HepG2 (cell line): ENCODE results near the gene COPS6. TPM values are rescaled to one million over a fixed set of nuclear protein-coding genes. Genes with fewer than 3 reads are reported as not detected.

Experiments
- HCFC1 ChIP-seq: fragments of 150-350 bp; IDR thresholded peaks from 2 replicates; pipeline ENCODE4 v1.6.1; 2014; ENCODE audit warnings: low read depth, low read length
- LCORL ChIP-seq, 2 experiments: fragments of 450-650 bp in 1 of 2; sonication (generic) in 1 of 2; formaldehyde crosslinking in 1 of 2; IDR thresholded peaks; 2 replicates each; pipeline versions ENCODE4 v1.5.0 to v1.6.1; 2017 to 2020; ENCODE audit warnings: antibody characterized with exemption in 1 of 2, missing genetic modification reagents in 1 of 2
- MED13 ChIP-seq: sonication (generic); formaldehyde crosslinking; IDR thresholded peaks from 2 replicates; pipeline ENCODE4 v1.5.0; 2020; ENCODE audit warnings: missing genetic modification reagents
- MEF2D ChIP-seq: sonication (generic); formaldehyde crosslinking; IDR thresholded peaks from 2 replicates; pipeline ENCODE4 v1.5.1; 2020; ENCODE audit warnings: mild to moderate bottlenecking, missing genetic modification reagents
- NCOA2 ChIP-seq: sonication (generic); formaldehyde crosslinking; IDR thresholded peaks from 2 replicates; pipeline ENCODE4 v1.8.0; 2022; ENCODE audit warnings: inconsistent platforms
- NONO ChIP-seq, 2 experiments: fragments of 450-650 bp in 1 of 2; sonication (generic) in 1 of 2; formaldehyde crosslinking in 1 of 2; IDR thresholded peaks in 1 of 2; conservative IDR thresholded peaks in 1 of 2; 2 replicates each; pipeline versions ENCODE4 v1.6.1 to v1.8.0; 2017 to 2022; ENCODE audit warnings: mild to moderate bottlenecking in 1 of 2, missing genetic modification reagents in 1 of 2, moderate library complexity in 1 of 2
- PITX1 ChIP-seq: sonication (generic); formaldehyde crosslinking; IDR thresholded peaks from 2 replicates; pipeline ENCODE4 v1.5.1; 2020; ENCODE audit warnings: mild to moderate bottlenecking, missing genetic modification reagents
- SOX13 ChIP-seq, 3 experiments: fragments of 450-650 bp in 1 of 3; sonication (generic) in 1 of 3; formaldehyde crosslinking in 1 of 3; IDR thresholded peaks in 2 of 3; conservative IDR thresholded peaks in 1 of 3; 2 replicates each; pipeline versions ENCODE4 v1.5.0 to v1.6.1; 2016 to 2020; ENCODE audit warnings: antibody characterized with exemption in 1 of 3, mild to moderate bottlenecking in 1 of 3, missing compliant biosample characterization in 1 of 3, missing genetic modification reagents in 1 of 3, moderate library complexity in 1 of 3
- SP2 ChIP-seq: sonication (generic); formaldehyde crosslinking; IDR thresholded peaks from 2 replicates; pipeline ENCODE4 v1.5.1; 2020; ENCODE audit warnings: mild to moderate bottlenecking, missing genetic modification reagents
- THAP11 ChIP-seq: IDR thresholded peaks from 2 replicates; pipeline ENCODE4 v1.6.1; 2016; ENCODE audit warnings: missing biosample characterization, missing genetic modification reagents
- ZBTB33 ChIP-seq: sonication (generic); formaldehyde crosslinking; IDR thresholded peaks from 2 replicates; pipeline ENCODE4 v1.4.0; 2020; ENCODE audit warnings: missing genetic modification reagents
- ZBTB7A ChIP-seq: sonication (generic); formaldehyde crosslinking; IDR thresholded peaks from 2 replicates; pipeline ENCODE4 v1.8.0; 2022; ENCODE audit warnings: mild to moderate bottlenecking, missing genetic modification reagents
- ZNF143 ChIP-seq: sonication (generic); formaldehyde crosslinking; IDR thresholded peaks from 2 replicates; pipeline ENCODE4 v1.4.0; 2020; ENCODE audit warnings: missing genetic modification reagents
- ZNF18 ChIP-seq: sonication (generic); formaldehyde crosslinking; IDR thresholded peaks from 2 replicates; pipeline ENCODE4 v1.8.0; 2022; ENCODE audit warnings: mild to moderate bottlenecking, missing genetic modification reagents; ENCODE audit not compliant: insufficient replicate concordance
- ZNF292 ChIP-seq: sonication (generic); formaldehyde crosslinking; IDR thresholded peaks from 2 replicates; pipeline ENCODE4 v1.8.1; 2022; ENCODE audit warnings: mild to moderate bottlenecking, low read depth, missing genetic modification reagents, borderline replicate concordance
- ZNF296 ChIP-seq: sonication (generic); formaldehyde crosslinking; conservative IDR thresholded peaks from 2 replicates; pipeline ENCODE4 v1.5.0; 2020; ENCODE audit warnings: mild to moderate bottlenecking, missing genetic modification reagents
- ZNF350 ChIP-seq: sonication (generic); formaldehyde crosslinking; IDR thresholded peaks from 2 replicates; pipeline ENCODE4 v1.4.0; 2020; ENCODE audit warnings: mild to moderate bottlenecking, low read depth, missing genetic modification reagents, borderline replicate concordance
- ZNF546 ChIP-seq: sonication (generic); formaldehyde crosslinking; conservative IDR thresholded peaks from 2 replicates; pipeline ENCODE4 v1.8.1; 2023; ENCODE audit warnings: mild to moderate bottlenecking, missing genetic modification reagents
- ZNF710 ChIP-seq: sonication (generic); formaldehyde crosslinking; IDR thresholded peaks from 2 replicates; pipeline ENCODE4 v1.5.0; 2020; ENCODE audit warnings: mild to moderate bottlenecking, missing genetic modification reagents, borderline replicate concordance
- ZNF724P ChIP-seq: sonication (generic); formaldehyde crosslinking; IDR thresholded peaks from 2 replicates; pipeline ENCODE4 v1.8.0; 2022; ENCODE audit warnings: missing genetic modification reagents, borderline replicate concordance
- ZNF777 ChIP-seq: sonication (generic); formaldehyde crosslinking; IDR thresholded peaks from 2 replicates; pipeline ENCODE4 v1.4.0; 2020; ENCODE audit warnings: missing genetic modification reagents
- polyA plus RNA-seq, 8 experiments: library from polyadenylated mRNA; depleted of rRNA in 3 of 8; stranded (reverse) in 7 of 8; unstranded in 1 of 8; fragments of >200 nt; fragmentation: Illumina TruSeq in 4 of 8; extraction: Trizol in 4 of 8; gene quantifications; 2 replicates each; pipeline versions ENCODE4 v1.2.1 to v1.2.3, GENCODE V29; 2011 to 2016; ENCODE audit warnings: low read depth in 4 of 8, missing spikeins in 1 of 8, mixed read lengths in 1 of 8; ENCODE audit not compliant: insufficient read depth in 1 of 8
- total RNA-seq, 5 experiments: library from RNA; depleted of rRNA; stranded (reverse); fragments of >200 nt; fragmentation: Illumina TruSeq; extraction: Trizol; gene quantifications; 2 replicates each; pipeline ENCODE4 v1.2.3, GENCODE V29; 2016; ENCODE audit warnings: low read depth in 1 of 5

The COPS6 gene
- total and polyA plus RNA-seq, 2 of the 13 experiments (the other 11 are each of a cell fraction or from before 2014, with no cell fraction given), result 33.4 to 117 TPM

GRCh38 chr7:100119970-100120732 is 31.4 kb downstream of the COPS6 start (continued):
- TF ChIP-seq PITX1 (CRISPR knock-in tag), result peak; percentile 12; the same call in 1 of the 2 replicates
- peak; percentile 89 for TF ChIP-seq ZNF143
- no peak for TF ChIP-seq LCORL (IDR thresholded peaks at IDR 0.05)
- TF ChIP-seq LCORL (CRISPR knock-in tag; IDR thresholded peaks at IDR 0.05), result peak; percentile 36
- no peak for TF ChIP-seq SOX13 (IDR thresholded peaks at IDR 0.05)
- peak in 1 of 2 experiments; percentile 3; a peak in 1 of 4 replicates for TF ChIP-seq SOX13 (CRISPR knock-in tag; conservative IDR thresholded peaks at IDR 0.05 in 1 of 2, IDR thresholded peaks at IDR 0.05 in 1 of 2)
- peak; percentile 96 for TF ChIP-seq THAP11
- 0 out of 2 replicates have a peak, but pooled peaks have one; percentile 59 for TF ChIP-seq ZNF296 (CRISPR knock-in tag)
- TF ChIP-seq ZBTB33 (CRISPR knock-in tag), result no peak
- TF ChIP-seq ZNF777 (CRISPR knock-in tag), result peak; percentile 75
- TF ChIP-seq NONO (IDR thresholded peaks at IDR 0.05), result no peak
- TF ChIP-seq NONO (CRISPR knock-in tag; conservative IDR thresholded peaks at IDR 0.05), result no peak
- no peak for TF ChIP-seq ZBTB7A (CRISPR knock-in tag)
- TF ChIP-seq ZNF546, result 0 out of 2 replicates have a peak, but pooled peaks have one; percentile 60
- TF ChIP-seq ZNF350, result 0 out of 2 replicates have a peak, but pooled peaks have one; percentile 21
- TF ChIP-seq NCOA2 (CRISPR knock-in tag), result no peak
- TF ChIP-seq ZNF292 (CRISPR knock-in tag), result peak; percentile 39; the same call in 1 of the 2 replicates
- no peak for TF ChIP-seq ZNF724P (CRISPR knock-in tag)
- TF ChIP-seq SP2 (CRISPR knock-in tag), result no peak
- TF ChIP-seq MEF2D (CRISPR knock-in tag), result 0 out of 2 replicates have a peak, but pooled peaks have one; percentile 47
- 0 out of 2 replicates have a peak, but pooled peaks have one; percentile 31 for TF ChIP-seq ZNF710 (CRISPR knock-in tag)
- TF ChIP-seq MED13 (CRISPR knock-in tag), result no peak
- peak; percentile 65 for TF ChIP-seq HCFC1
- peak; percentile 16 for TF ChIP-seq ZNF18
